Measurements from ENCODE around the gene IGLL5. TPM values are rescaled to one million over a fixed set of nuclear protein-coding genes. Genes with fewer than 3 reads are reported as not detected.
A peak's percentile ranks its signal among the peaks of the same experiment; 100 is the strongest.

The IGLL5 gene
- total and polyA plus RNA-seq, 2 of the 13 experiments (the other 11 are each of a cell fraction or from before 2014, with no cell fraction given), result not detected

GRCh38 chr22:22883090-22883727 is 4.4 kb upstream of the IGLL5 start (continued):
- TF ChIP-seq, protein P1, sequence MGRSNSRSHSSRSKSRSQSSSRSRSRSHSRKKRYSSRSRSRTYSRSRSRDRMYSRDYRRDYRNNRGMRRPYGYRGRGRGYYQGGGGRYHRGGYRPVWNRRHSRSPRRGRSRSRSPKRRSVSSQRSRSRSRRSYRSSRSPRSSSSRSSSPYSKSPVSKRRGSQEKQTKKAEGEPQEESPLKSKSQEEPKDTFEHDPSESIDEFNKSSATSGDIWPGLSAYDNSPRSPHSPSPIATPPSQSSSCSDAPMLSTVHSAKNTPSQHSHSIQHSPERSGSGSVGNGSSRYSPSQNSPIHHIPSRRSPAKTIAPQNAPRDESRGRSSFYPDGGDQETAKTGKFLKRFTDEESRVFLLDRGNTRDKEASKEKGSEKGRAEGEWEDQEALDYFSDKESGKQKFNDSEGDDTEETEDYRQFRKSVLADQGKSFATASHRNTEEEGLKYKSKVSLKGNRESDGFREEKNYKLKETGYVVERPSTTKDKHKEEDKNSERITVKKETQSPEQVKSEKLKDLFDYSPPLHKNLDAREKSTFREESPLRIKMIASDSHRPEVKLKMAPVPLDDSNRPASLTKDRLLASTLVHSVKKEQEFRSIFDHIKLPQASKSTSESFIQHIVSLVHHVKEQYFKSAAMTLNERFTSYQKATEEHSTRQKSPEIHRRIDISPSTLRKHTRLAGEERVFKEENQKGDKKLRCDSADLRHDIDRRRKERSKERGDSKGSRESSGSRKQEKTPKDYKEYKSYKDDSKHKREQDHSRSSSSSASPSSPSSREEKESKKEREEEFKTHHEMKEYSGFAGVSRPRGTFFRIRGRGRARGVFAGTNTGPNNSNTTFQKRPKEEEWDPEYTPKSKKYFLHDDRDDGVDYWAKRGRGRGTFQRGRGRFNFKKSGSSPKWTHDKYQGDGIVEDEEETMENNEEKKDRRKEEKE (IDR thresholded peaks at IDR 0.05), result no peak
- no peak for TF ChIP-seq NONO (IDR thresholded peaks at IDR 0.05)
- TF ChIP-seq NONO (CRISPR knock-in tag; conservative IDR thresholded peaks at IDR 0.05), result no peak
- TF ChIP-seq REPIN1 (CRISPR knock-in tag; IDR thresholded peaks at IDR 0.05; ENCODE audit: borderline replicate concordance, low read depth), result no peak

DNA sequence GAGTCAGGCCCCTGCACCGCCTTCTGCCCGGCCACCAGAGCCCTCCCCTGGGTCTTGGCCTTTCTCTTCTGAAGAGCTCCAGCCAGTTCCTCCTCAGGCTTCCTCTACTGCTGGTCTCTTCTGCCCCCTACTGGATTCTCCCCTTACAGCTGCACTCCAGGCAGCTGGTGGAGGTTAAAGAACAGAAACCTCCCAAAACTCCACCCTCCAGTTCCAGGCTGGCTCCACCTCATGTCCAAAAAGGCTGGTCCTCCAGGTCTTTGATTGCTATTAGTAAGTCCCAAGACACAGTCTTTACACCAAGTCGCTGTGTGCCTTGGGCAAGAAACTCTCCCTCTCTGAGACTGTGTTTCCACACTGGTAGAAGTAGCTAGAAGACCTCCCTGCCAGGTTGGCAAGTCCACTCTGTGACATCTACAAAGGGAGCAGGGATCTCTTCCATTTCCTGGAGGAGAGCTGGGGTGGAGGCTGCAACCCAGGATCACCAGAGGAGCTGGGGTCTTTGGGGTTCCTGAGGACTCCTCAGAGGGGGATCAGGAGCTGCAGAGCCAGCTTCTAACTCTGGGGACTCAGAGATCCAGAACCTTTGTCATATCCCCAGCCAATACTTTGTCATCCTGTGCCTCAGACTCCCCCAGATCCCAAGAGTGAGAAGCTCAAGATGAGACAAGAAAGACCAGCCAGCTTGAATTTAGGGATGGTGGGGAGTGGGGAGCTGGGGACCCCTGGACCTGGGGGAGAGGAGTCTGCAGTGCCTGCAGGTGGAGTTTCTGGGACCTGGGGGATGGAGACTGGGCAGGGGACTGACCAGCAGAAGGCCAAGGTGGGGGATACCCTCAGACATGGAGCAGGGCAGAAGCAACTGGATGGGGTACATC is 3.4 kb upstream of the IGLL5 start:
- ChIA-PET CTCF (ENCODE audit: low intra/inter-chr PET ratio, low total read pairs) (interaction anchor here (1.2 to 1.5 kb wide), 3 partner anchors 28 to 114 kb away, joined by 3 to 12 read pairs (median 5); no protein-coding TSS in a partner anchor), POLR2A (no interaction called here)
- WGBS (ENCODE audit: low lambda C conversion rate), result 0% methylated on average over 2 of the region's 3 CpGs
- Histone ChIP-seq H3K9ac (ENCODE audit: insufficient read depth, low read depth, low read length) (no peak overlapping the region), H3K9me3 (ENCODE audit: low read length) (no peaks in the 10 kb centered on the region), H3K79me2 (ENCODE audit: insufficient read depth, low read length) (no peaks in the 10 kb centered on the region), H3K4me2 (ENCODE audit: low read depth, low read length) (no peak overlapping the region), H3K27ac (ENCODE audit: extremely low read length, insufficient read depth, low read length) (no peak overlapping the region), H3K4me3 (replicated peaks in 1 of 3; ENCODE audit: insufficient read depth in 1 of 3, low read depth in 2 of 3, low read length in 3 of 3) (no peak overlapping the region), H4K20me1 (ENCODE audit: insufficient read depth, low read length) (no peaks in the 10 kb centered on the region), H3K36me3 (replicated peaks in 1 of 2; ENCODE audit: control insufficient read depth in 1 of 2, insufficient read depth in 2 of 2, low read length in 2 of 2) (no peaks in the 10 kb centered on the region), H3K4me1 (ENCODE audit: insufficient read depth, low read length) (no peaks in the 10 kb centered on the region), H3K27me3 (ENCODE audit: control insufficient read depth in 1 of 2, insufficient read depth in 2 of 2, low read length in 2 of 2) (peaks cover 2 to 25% of the 10 kb centered on the region in 2 experiments; a peak in 4 of 5 replicates), H2AFZ (ENCODE audit: low read length) (no peak overlapping the region)
- BruUV-seq (replicated peaks), result no TSS peak
- intact Hi-C loops (cut with micrococcal nuclease; ENCODE audit: unreplicated experiment), result loop anchor here (1.0 to 2.0 kb wide), 2 partner anchors 36 to 73 kb away; no protein-coding TSS in a partner anchor
- no peak for FAIRE-seq
- DNase-seq (ENCODE audit: low spot score), result peak; percentile 42
- peak; percentile 87 for ATAC-seq
- in situ Hi-C loops (cut with HindIII; ENCODE audit: extremely low pct_ligation_motif_present, low pct_unique_long_range_greater_than_20kb), result loop anchor here (5.0 to 10.0 kb wide), 2 partner anchors 37 to 129 kb away; no protein-coding TSS in a partner anchor
- TF ChIP-seq ZNF432 (CRISPR knock-in tag; IDR thresholded peaks at IDR 0.05; ENCODE audit: borderline replicate concordance) (no peak), ELF4 (CRISPR knock-in tag; IDR thresholded peaks at IDR 0.05; ENCODE audit: borderline replicate concordance) (no peak), PAWR (CRISPR knock-in tag; IDR thresholded peaks at IDR 0.05; ENCODE audit: borderline replicate concordance) (no peak), CAMTA2 (CRISPR knock-in tag; IDR thresholded peaks at IDR 0.05; ENCODE audit: borderline replicate concordance) (no peak), MED13 (CRISPR knock-in tag; IDR thresholded peaks at IDR 0.05) (no peak), LRRFIP1 (CRISPR knock-in tag; conservative IDR thresholded peaks at IDR 0.05) (no peak), BRD4 (CRISPR knock-in tag; IDR thresholded peaks at IDR 0.05) (no peak), TBX2 (CRISPR knock-in tag; IDR thresholded peaks at IDR 0.05; ENCODE audit: borderline replicate concordance) (no peak)
- TF ChIP-seq, protein P2, sequence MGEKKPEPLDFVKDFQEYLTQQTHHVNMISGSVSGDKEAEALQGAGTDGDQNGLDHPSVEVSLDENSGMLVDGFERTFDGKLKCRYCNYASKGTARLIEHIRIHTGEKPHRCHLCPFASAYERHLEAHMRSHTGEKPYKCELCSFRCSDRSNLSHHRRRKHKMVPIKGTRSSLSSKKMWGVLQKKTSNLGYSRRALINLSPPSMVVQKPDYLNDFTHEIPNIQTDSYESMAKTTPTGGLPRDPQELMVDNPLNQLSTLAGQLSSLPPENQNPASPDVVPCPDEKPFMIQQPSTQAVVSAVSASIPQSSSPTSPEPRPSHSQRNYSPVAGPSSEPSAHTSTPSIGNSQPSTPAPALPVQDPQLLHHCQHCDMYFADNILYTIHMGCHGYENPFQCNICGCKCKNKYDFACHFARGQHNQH (CRISPR knock-in tag; IDR thresholded peaks at IDR 0.05), result no peak
